SK-N-SH treated with all-trans-retinoic acid at 6 μM for 48 hours (cell line): ENCODE data around the gene FHIP1B.

Experiments
- CSRNP3 ChIP-seq: fragments of 250-450 bp; sonication (Bioruptor Pico); IDR thresholded peaks from 2 replicates; pipeline ENCODE4 v1.5.1; 2021; ENCODE audit warnings: mild to moderate bottlenecking, moderate library complexity
- ESRRG ChIP-seq: fragments of 250-450 bp; sonication (Bioruptor Pico); IDR thresholded peaks from 2 replicates; pipeline ENCODE4 v1.6.1; 2021; ENCODE audit warnings: mild to moderate bottlenecking
- GLIS3 ChIP-seq: fragments of 250-450 bp; sonication (Bioruptor Pico); IDR thresholded peaks from 2 replicates; pipeline ENCODE4 v1.5.0; 2020; ENCODE audit warnings: mild to moderate bottlenecking, moderate library complexity
- ISL1 ChIP-seq: fragments of 250-450 bp; sonication (Bioruptor Pico); IDR thresholded peaks from 2 replicates; pipeline ENCODE4 v2.1.2; 2022; ENCODE audit warnings: mild to moderate bottlenecking, moderate library complexity
- OSR1 ChIP-seq: fragments of 250-450 bp; sonication (Bioruptor Pico); IDR thresholded peaks from 2 replicates; pipeline ENCODE4 v1.8.0; 2022; ENCODE audit warnings: moderate library complexity, mild to moderate bottlenecking, inconsistent platforms
- RARB ChIP-seq: fragments of 250-450 bp; sonication (Bioruptor Pico); IDR thresholded peaks from 2 replicates; pipeline ENCODE4 v1.8.0; 2021; ENCODE audit warnings: mild to moderate bottlenecking, moderate library complexity
- SNAI2 ChIP-seq: fragments of 250-450 bp; sonication (Bioruptor Pico); IDR thresholded peaks from 2 replicates; pipeline ENCODE4 v1.5.0; 2020; ENCODE audit warnings: mild to moderate bottlenecking, moderate library complexity
- TSHZ2 ChIP-seq: fragments of 250-450 bp; sonication (Bioruptor Pico); IDR thresholded peaks from 2 replicates; pipeline ENCODE4 v1.5.0; 2020; ENCODE audit warnings: mild to moderate bottlenecking, moderate library complexity
- ZFP3 ChIP-seq: fragments of 250-450 bp; sonication (Bioruptor Pico); IDR thresholded peaks from 2 replicates; pipeline ENCODE4 v1.5.0; 2020; ENCODE audit warnings: mild to moderate bottlenecking, moderate library complexity

- TF ChIP-seq ESRRG (CRISPR knock-in tag) (no peak), OSR1 (CRISPR knock-in tag) (no peak), ISL1 (CRISPR knock-in tag) (no peak), CSRNP3 (no peak), RARB (CRISPR knock-in tag) (no peak), GLIS3 (no peak), TSHZ2 (no peak), ZFP3 (CRISPR knock-in tag) (no peak), SNAI2 (CRISPR knock-in tag) (no peak)
Measured at GRCh38 chr11:6249770-6250555, 15.5 kb upstream of the FHIP1B start.
